SK-N-SH (cell line): ENCODE data around the gene TAF5. TPM values are rescaled to one million over a fixed set of nuclear protein-coding genes. Genes with fewer than 3 reads are reported as not detected.

ENCODE experiments used
- CTCF ChIA-PET: fragments of 300-600, 350-600 bp; formaldehyde crosslinking; extraction: SDS; loops from one replicate; lab custom pipeline; 2021; lab: Yijun Ruan, JAX
- POLR2A ChIA-PET: fragments of 350-600 bp; sonication (Branson Sonifier 250); formaldehyde crosslinking; extraction: SDS; loops from one replicate; lab custom pipeline; 2020; ENCODE audit warnings: antibody characterized with exemption, inconsistent platforms; lab: Yijun Ruan, JAX
- DNase-seq: peaks from one replicate; pipeline ENCODE4 v3.0.0; 2012
- H2AFZ ChIP-seq: fragments of 200-600 bp; sonication (generic); 2 replicates; pipeline ENCODE4 v1.8.1; 2016; ENCODE audit warnings: antibody characterized with exemption, mild to moderate bottlenecking, low read depth
- H3F3A ChIP-seq: fragments of 200-600 bp; sonication (generic); replicated peaks from 2 replicates; pipeline ENCODE3; 2016; ENCODE audit warnings: antibody characterized with exemption, mild to moderate bottlenecking; ENCODE audit not compliant: insufficient read depth
- H3K27ac ChIP-seq, 2 experiments: fragments of 200-500 bp in 1 of 2; fragments of 200-600 bp in 1 of 2; sonication (Bioruptor generic) in 1 of 2; sonication (generic), shearing (Covaris generic) in 1 of 2; 2 replicates each; pipeline versions ENCODE4 v1.5.1 to v1.6.1; 2014 to 2016; ENCODE audit warnings: low read depth in 2 of 2, inconsistent platforms in 1 of 2, low read length in 1 of 2, mild to moderate bottlenecking in 1 of 2, mixed read lengths in 1 of 2
- H3K27me3 ChIP-seq: fragments of 200-600 bp; sonication (generic), shearing (Covaris generic); 2 replicates; pipeline ENCODE4 v1.6.1; 2016; ENCODE audit warnings: mixed run types; ENCODE audit not compliant: insufficient read depth
- H3K36me3 ChIP-seq, 2 experiments: fragments of 200-500 bp in 1 of 2; fragments of 200-600 bp in 1 of 2; sonication (Bioruptor generic) in 1 of 2; sonication (generic) in 1 of 2; replicated peaks in 1 of 2; 2 replicates each; pipeline versions ENCODE3 to v1.5.1; 2014 to 2016; ENCODE audit warnings: low read length in 1 of 2, mild to moderate bottlenecking in 1 of 2; ENCODE audit not compliant: insufficient read depth in 2 of 2, control insufficient read depth in 1 of 2
- H3K4me1 ChIP-seq, 2 experiments: fragments of 200-500 bp in 1 of 2; fragments of 200-600 bp in 1 of 2; sonication (Bioruptor generic) in 1 of 2; sonication (generic), shearing (Covaris generic) in 1 of 2; 2 replicates each; pipeline versions ENCODE4 v1.5.1 to v1.6.1; 2014 to 2016; ENCODE audit warnings: low read depth in 1 of 2, low read length in 1 of 2, mixed run types in 1 of 2; ENCODE audit not compliant: insufficient read depth in 2 of 2, control insufficient read depth in 1 of 2
- H3K4me2 ChIP-seq: fragments of 200-600 bp; sonication (generic), shearing (Covaris generic); 2 replicates; pipeline ENCODE4 v1.6.1; 2017; ENCODE audit warnings: mixed run types
- H3K4me3 ChIP-seq, 2 experiments: fragments of 200-500 bp in 1 of 2; fragments of 200-600 bp in 1 of 2; sonication (Bioruptor generic) in 1 of 2; sonication (generic), shearing (Covaris generic) in 1 of 2; 2 replicates each; pipeline versions ENCODE4 v1.5.1 to v1.8.1; 2014 to 2016; ENCODE audit warnings: low read depth in 2 of 2, inconsistent platforms in 1 of 2, low read length in 1 of 2, mild to moderate bottlenecking in 1 of 2, mixed read lengths in 1 of 2, moderate library complexity in 1 of 2
- H3K79me2 ChIP-seq: fragments of 200-600 bp; sonication (generic); 2 replicates; pipeline ENCODE4 v1.8.1; 2017; ENCODE audit warnings: mild to moderate bottlenecking; ENCODE audit not compliant: insufficient read depth
- H3K9ac ChIP-seq: fragments of 200-600 bp; sonication (generic); 2 replicates; pipeline ENCODE4 v1.6.1; 2017; ENCODE audit warnings: mixed run types
- H3K9me2 ChIP-seq: fragments of 200-600 bp; sonication (generic); 2 replicates; pipeline ENCODE4 v1.6.1; 2017; ENCODE audit warnings: mixed run types
- H3K9me3 ChIP-seq: fragments of 200-600 bp; sonication (generic); 2 replicates; pipeline ENCODE4 v1.6.1; 2017; ENCODE audit warnings: mixed run types, mild to moderate bottlenecking, moderate library complexity
- H4K20me1 ChIP-seq: fragments of 200-600 bp; sonication (generic); 2 replicates; pipeline ENCODE4 v1.6.1; 2017; ENCODE audit warnings: mild to moderate bottlenecking, mixed run types; ENCODE audit not compliant: insufficient read depth
- CHD2 ChIP-seq: fragments of 150-350 bp; IDR thresholded peaks from 2 replicates; pipeline ENCODE4 v1.6.1; 2018; ENCODE audit warnings: low read length; ENCODE audit not compliant: partially characterized antibody
- EP300 ChIP-seq, 2 experiments: IDR thresholded peaks; 2 replicates each; pipeline versions ENCODE4 v1.4.0 to v1.6.1; 2012; ENCODE audit warnings: borderline replicate concordance in 1 of 2, low read depth in 1 of 2, low read length in 1 of 2
- FOSL2 ChIP-seq: IDR thresholded peaks from 2 replicates; pipeline ENCODE4 v1.4.0; 2012; ENCODE audit warnings: low read depth, mild to moderate bottlenecking, moderate library complexity, borderline replicate concordance
- GATA2 ChIP-seq: sonication (generic); formaldehyde crosslinking; IDR thresholded peaks from 2 replicates; pipeline ENCODE4 v1.5.0; 2020; ENCODE audit warnings: mild to moderate bottlenecking, missing genetic modification reagents
- JUND ChIP-seq: IDR thresholded peaks from 2 replicates; pipeline ENCODE4 v1.4.0; 2012
- MEF2A ChIP-seq: IDR thresholded peaks from 2 replicates; pipeline ENCODE4 v1.4.0; 2012; ENCODE audit warnings: low read depth, borderline replicate concordance
- MXI1 ChIP-seq: IDR thresholded peaks from 2 replicates; pipeline ENCODE4 v1.6.1; 2012; ENCODE audit warnings: mild to moderate bottlenecking, low read depth, low read length, improper control_type of control experiment
- NFIC ChIP-seq: IDR thresholded peaks from 2 replicates; pipeline ENCODE4 v1.4.0; 2012; ENCODE audit warnings: borderline replicate concordance
- NRF1 ChIP-seq: IDR thresholded peaks from 2 replicates; pipeline ENCODE4 v1.6.1; 2012; ENCODE audit warnings: low read depth, mild to moderate bottlenecking, low read length
- RAD21 ChIP-seq: IDR thresholded peaks from 2 replicates; pipeline ENCODE4 v1.6.1; 2012; ENCODE audit warnings: mild to moderate bottlenecking, low read length
- RFX5 ChIP-seq: IDR thresholded peaks from 2 replicates; pipeline ENCODE4 v1.6.1; 2012; ENCODE audit warnings: mild to moderate bottlenecking, improper control_type of control experiment, low read length
- RXRA ChIP-seq: IDR thresholded peaks from 2 replicates; pipeline ENCODE4 v1.4.0; 2012; ENCODE audit warnings: low read depth, mild to moderate bottlenecking, borderline replicate concordance
- TAF1 ChIP-seq: IDR thresholded peaks from 2 replicates; pipeline ENCODE4 v1.6.1; 2012; ENCODE audit warnings: low read depth, mild to moderate bottlenecking, low read length, moderate library complexity, borderline replicate concordance
- TEAD4 ChIP-seq: IDR thresholded peaks from 2 replicates; pipeline ENCODE4 v1.4.0; 2012; ENCODE audit warnings: mild to moderate bottlenecking, borderline replicate concordance; ENCODE audit not compliant: insufficient read depth
- YY1 ChIP-seq: IDR thresholded peaks from 2 replicates; pipeline ENCODE4 v1.4.0; 2012; ENCODE audit warnings: low read depth, mild to moderate bottlenecking
- WGBS: methylation state at CpG from one replicate; pipeline ENCODE4 v1.1.6; 2017; ENCODE audit warnings: low lambda C conversion rate; 5-methylcytosine and 5-hydroxymethylcytosine counted together
- polyA plus RNA-seq, 3 experiments: library from polyadenylated mRNA; depleted of rRNA; stranded (reverse); fragments of >200 nt; gene quantifications; 2 replicates each; pipeline ENCODE4 v1.2.3, GENCODE V29; 2012
- TF ChIP-seq, protein P1 (sequence below): IDR thresholded peaks from 2 replicates; pipeline ENCODE4 v1.4.0; 2012; ENCODE audit warnings: low read depth
- TF ChIP-seq, protein P2 (sequence below): fragments of 150-350 bp; IDR thresholded peaks from 2 replicates; pipeline ENCODE4 v1.6.1; 2016; ENCODE audit warnings: mild to moderate bottlenecking, low read depth, low read length
- TF ChIP-seq, protein P3 (sequence below): IDR thresholded peaks from 2 replicates; pipeline ENCODE4 v1.4.0; 2012; ENCODE audit warnings: low read depth, borderline replicate concordance
- TF ChIP-seq, protein P4 (sequence below): fragments of 200-600 bp; sonication (generic); IDR thresholded peaks from 2 replicates; pipeline ENCODE4 v1.6.1; 2017; ENCODE audit warnings: antibody characterized with exemption, mild to moderate bottlenecking, moderate library complexity
- TF ChIP-seq, protein P5 (sequence below): fragments of 150-350 bp; IDR thresholded peaks from 2 replicates; pipeline ENCODE4 v1.6.1; 2017; ENCODE audit warnings: antibody characterized with exemption, low read length, low read depth, borderline replicate concordance
- TF ChIP-seq, protein P6 (sequence below): IDR thresholded peaks from 2 replicates; pipeline ENCODE4; 2012

Gene TAF5
- polyA plus RNA-seq, 1 of the 3 experiments (the other 2 are of a cell fraction) = 1.3 TPM

DNA sequence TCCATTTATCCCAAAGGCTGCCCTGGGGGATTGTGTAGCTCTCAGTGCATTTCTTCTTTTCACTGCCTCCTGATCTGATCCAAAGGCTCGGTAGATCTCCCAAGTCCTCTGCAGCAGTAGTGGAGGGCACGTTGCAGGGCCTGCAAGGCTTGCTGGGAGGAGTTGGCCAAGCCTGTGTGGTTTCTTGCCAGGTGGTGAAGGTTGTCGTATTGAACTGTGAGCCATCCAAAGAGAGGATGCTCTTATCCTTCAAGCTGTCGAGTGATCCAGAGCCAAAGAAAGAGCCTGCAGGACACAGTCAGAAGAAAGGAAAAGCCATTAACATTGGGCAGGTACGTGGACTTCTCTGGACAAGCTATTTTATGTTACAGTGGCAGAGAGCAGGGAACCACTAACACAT, 49.8 kb downstream of the TAF5 start:
- TF ChIP-seq MEF2A = no peak
- TF ChIP-seq GATA2 = no peak
- TF ChIP-seq FOSL2 = no peak
- no peak for TF ChIP-seq EP300 (IDR thresholded peaks at IDR 0.05; ENCODE audit: borderline replicate concordance in 1 of 2, low read depth in 1 of 2, low read length in 1 of 2)
- TF ChIP-seq, protein P1, sequence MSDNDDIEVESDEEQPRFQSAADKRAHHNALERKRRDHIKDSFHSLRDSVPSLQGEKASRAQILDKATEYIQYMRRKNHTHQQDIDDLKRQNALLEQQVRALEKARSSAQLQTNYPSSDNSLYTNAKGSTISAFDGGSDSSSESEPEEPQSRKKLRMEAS = no peak
- TF ChIP-seq, protein P2, sequence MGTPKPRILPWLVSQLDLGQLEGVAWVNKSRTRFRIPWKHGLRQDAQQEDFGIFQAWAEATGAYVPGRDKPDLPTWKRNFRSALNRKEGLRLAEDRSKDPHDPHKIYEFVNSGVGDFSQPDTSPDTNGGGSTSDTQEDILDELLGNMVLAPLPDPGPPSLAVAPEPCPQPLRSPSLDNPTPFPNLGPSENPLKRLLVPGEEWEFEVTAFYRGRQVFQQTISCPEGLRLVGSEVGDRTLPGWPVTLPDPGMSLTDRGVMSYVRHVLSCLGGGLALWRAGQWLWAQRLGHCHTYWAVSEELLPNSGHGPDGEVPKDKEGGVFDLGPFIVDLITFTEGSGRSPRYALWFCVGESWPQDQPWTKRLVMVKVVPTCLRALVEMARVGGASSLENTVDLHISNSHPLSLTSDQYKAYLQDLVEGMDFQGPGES = no peak
- TF ChIP-seq, protein P3, sequence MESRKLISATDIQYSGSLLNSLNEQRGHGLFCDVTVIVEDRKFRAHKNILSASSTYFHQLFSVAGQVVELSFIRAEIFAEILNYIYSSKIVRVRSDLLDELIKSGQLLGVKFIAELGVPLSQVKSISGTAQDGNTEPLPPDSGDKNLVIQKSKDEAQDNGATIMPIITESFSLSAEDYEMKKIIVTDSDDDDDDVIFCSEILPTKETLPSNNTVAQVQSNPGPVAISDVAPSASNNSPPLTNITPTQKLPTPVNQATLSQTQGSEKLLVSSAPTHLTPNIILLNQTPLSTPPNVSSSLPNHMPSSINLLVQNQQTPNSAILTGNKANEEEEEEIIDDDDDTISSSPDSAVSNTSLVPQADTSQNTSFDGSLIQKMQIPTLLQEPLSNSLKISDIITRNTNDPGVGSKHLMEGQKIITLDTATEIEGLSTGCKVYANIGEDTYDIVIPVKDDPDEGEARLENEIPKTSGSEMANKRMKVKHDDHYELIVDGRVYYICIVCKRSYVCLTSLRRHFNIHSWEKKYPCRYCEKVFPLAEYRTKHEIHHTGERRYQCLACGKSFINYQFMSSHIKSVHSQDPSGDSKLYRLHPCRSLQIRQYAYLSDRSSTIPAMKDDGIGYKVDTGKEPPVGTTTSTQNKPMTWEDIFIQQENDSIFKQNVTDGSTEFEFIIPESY = no peak
- TF ChIP-seq JUND = no peak
- TF ChIP-seq, protein P4, sequence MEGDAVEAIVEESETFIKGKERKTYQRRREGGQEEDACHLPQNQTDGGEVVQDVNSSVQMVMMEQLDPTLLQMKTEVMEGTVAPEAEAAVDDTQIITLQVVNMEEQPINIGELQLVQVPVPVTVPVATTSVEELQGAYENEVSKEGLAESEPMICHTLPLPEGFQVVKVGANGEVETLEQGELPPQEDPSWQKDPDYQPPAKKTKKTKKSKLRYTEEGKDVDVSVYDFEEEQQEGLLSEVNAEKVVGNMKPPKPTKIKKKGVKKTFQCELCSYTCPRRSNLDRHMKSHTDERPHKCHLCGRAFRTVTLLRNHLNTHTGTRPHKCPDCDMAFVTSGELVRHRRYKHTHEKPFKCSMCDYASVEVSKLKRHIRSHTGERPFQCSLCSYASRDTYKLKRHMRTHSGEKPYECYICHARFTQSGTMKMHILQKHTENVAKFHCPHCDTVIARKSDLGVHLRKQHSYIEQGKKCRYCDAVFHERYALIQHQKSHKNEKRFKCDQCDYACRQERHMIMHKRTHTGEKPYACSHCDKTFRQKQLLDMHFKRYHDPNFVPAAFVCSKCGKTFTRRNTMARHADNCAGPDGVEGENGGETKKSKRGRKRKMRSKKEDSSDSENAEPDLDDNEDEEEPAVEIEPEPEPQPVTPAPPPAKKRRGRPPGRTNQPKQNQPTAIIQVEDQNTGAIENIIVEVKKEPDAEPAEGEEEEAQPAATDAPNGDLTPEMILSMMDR = no peak
- TF ChIP-seq YY1 = no peak
- H3K27me3 ChIP-seq = no peaks in the 10 kb centered on the region
- H3K9ac ChIP-seq = no peak overlapping the region
- POLR2A ChIA-PET = no interaction called here
- no peaks in the 10 kb centered on the region for H3K9me2 ChIP-seq
- CTCF ChIA-PET = interaction anchor here (0.8 to 7.1 kb wide), 23 partner anchors 10 to 292 kb away, joined by 3 to 83 read pairs (median 5); partner anchors contain the start of gene ATP5MK
- no peak overlapping the region for H3K4me2 ChIP-seq
- H3K9me3 ChIP-seq = no peaks in the 10 kb centered on the region
- H3K4me1 ChIP-seq = no peaks in the 10 kb centered on the region
- no peaks in the 10 kb centered on the region; the same call in 1 of the 2 replicates for H3K79me2 ChIP-seq
- H3K36me3 ChIP-seq = peaks cover 67 to 89% of the 10 kb centered on the region in 2 experiments
- 98% methylated on average over 5 of the region's 5 CpGs for WGBS
- peaks cover 3% of the 10 kb centered on the region for H3F3A ChIP-seq
- 0 out of 2 replicates have a peak, but pooled peaks cover 4% of the 10 kb centered on the region for H4K20me1 ChIP-seq
- DNase-seq = no peak
- no peak overlapping the region for H2AFZ ChIP-seq
- H3K4me3 ChIP-seq = no peak overlapping the region
- no peak overlapping the region for H3K27ac ChIP-seq

DNA sequence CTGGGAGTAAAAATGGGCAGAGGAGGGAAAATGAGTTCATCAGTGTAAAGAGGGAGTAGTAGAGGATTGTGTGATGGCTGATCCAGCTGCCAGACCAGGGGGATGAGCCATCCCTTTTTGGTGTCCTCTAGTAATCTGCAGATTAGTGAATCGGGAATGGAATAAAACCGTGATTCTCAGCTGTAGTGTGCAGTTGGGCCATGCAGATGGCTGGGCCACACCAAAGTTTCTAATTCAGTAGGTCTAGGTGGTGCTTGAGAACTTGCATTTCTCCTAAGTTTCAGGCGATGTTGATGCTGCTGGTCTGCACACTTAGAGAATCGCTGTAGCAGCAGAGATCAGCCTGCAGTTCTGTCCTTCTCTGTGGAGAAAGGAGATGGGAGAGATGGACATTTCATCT, 51.3 kb downstream of the TAF5 start:
- ChIA-PET CTCF (interaction anchor here (1.0 to 7.1 kb wide), 5 partner anchors 23 to 173 kb away, joined by 3 to 83 read pairs (median 10); partner anchors contain the start of gene ATP5MK), POLR2A (interaction anchor here (0.6 kb wide), 1 partner anchor 26 kb away, joined by 3 read pairs; no protein-coding TSS in a partner anchor)
- H3K4me1 ChIP-seq = no peaks in the 10 kb centered on the region
- H3F3A ChIP-seq = peaks cover 3% of the 10 kb centered on the region
- no peaks in the 10 kb centered on the region for H3K9me2 ChIP-seq
- H3K79me2 ChIP-seq = no peaks in the 10 kb centered on the region; the same call in 1 of the 2 replicates
- no peak overlapping the region for H3K4me3 ChIP-seq
- H3K9ac ChIP-seq = no peak overlapping the region
- 0 out of 2 replicates have a peak, but pooled peaks cover 4% of the 10 kb centered on the region for H4K20me1 ChIP-seq
- WGBS = 93% methylated on average over 4 of the region's 4 CpGs
- H3K27ac ChIP-seq = no peak overlapping the region
- H2AFZ ChIP-seq = no peak overlapping the region
- DNase-seq = no peak
- H3K4me2 ChIP-seq = no peak overlapping the region
- peaks cover 71 to 89% of the 10 kb centered on the region in 2 experiments for H3K36me3 ChIP-seq
- no peaks in the 10 kb centered on the region for H3K9me3 ChIP-seq
- no peaks in the 10 kb centered on the region for H3K27me3 ChIP-seq
- TF ChIP-seq RFX5 (no peak), NRF1 (no peak), TAF1 (no peak), RXRA (no peak), TEAD4 (no peak), RAD21 (no peak), CHD2 (no peak), MEF2A (no peak), MXI1 (no peak), YY1 (no peak), EP300 (IDR thresholded peaks at IDR 0.05; ENCODE audit: borderline replicate concordance in 1 of 2, low read depth in 1 of 2, low read length in 1 of 2) (no peak), NFIC (no peak)
- TF ChIP-seq, protein P5, sequence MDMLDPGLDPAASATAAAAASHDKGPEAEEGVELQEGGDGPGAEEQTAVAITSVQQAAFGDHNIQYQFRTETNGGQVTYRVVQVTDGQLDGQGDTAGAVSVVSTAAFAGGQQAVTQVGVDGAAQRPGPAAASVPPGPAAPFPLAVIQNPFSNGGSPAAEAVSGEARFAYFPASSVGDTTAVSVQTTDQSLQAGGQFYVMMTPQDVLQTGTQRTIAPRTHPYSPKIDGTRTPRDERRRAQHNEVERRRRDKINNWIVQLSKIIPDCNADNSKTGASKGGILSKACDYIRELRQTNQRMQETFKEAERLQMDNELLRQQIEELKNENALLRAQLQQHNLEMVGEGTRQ = no peak
- TF ChIP-seq, protein P6, sequence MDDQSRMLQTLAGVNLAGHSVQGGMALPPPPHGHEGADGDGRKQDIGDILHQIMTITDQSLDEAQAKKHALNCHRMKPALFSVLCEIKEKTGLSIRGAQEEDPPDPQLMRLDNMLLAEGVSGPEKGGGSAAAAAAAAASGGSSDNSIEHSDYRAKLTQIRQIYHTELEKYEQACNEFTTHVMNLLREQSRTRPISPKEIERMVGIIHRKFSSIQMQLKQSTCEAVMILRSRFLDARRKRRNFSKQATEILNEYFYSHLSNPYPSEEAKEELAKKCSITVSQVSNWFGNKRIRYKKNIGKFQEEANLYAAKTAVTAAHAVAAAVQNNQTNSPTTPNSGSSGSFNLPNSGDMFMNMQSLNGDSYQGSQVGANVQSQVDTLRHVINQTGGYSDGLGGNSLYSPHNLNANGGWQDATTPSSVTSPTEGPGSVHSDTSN = no peak
